ENCODE data around the gene METTL23. TPM values are rescaled to one million over a fixed set of nuclear protein-coding genes. Genes with fewer than 3 reads are reported as not detected.

METTL23 gene
- total RNA-seq, 1 donor from 2014 or later: 17.5 TPM

DNA sequence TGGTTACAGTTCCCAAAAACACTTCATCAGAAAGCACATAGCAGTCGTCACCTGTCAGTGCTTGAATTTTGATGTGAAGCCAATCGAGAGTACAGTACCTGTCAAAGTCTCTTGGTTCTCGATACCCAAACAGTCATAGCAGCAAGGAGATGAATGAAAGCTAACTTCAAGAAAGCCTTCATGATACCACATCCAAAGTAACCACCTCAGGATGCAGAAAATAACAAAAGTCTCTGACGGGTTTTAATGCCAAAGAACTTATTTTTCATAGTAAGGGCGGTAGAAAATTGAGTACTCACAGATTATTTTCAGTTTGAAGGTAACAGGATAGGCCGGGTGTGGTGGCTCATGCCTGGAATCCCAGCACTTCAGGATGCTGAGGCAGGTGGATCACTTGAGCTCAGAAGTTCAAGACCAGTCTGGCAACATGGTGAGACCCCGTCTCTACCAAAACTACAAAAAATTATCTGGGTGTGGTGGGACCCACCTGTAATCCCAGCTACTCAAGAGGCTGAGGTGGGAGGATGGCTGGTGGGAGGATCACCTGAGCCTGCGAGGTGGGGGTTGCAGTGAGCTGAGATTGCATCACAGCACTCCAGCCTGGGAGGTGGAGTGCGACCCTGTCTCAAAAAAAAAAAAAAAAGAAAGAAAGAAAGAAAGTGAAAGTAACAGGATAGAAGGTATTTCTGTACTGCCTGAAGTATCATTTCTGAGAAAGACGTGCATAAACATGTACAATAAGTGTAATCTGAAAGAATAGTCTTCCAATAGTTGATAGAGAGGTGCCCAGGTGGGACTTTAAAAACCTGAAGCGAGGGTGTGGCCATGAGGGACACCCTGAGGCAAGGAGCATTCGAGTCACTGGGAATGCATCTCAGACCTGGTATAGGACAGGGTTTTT, 26.7 kb downstream of the METTL23 start:
- DNase-seq (ENCODE audit: low spot score) (no peak), ATAC-seq (no peak)

DNA sequence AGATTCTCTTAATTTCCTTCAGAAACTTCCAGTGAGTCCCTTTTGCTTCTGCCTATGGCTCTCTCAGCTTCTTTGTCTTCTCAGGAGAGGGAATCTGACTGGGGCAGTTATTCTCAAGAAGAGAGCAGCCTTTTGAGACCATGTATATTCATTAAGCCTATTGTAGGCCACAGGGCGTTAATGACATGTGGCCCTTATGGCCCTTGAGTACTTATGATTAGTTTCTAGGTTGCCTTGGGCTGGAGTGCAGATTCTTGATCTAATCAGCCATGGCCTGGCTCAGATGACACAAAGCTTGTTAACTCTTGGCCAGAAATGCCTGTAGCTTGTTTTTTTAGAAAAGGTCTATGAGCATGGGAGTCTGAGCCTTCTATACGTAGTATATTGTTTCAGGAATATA, 28.6 kb downstream of the METTL23 start:
- DNase-seq (ENCODE audit: low spot score): no peak
- ATAC-seq: no peak

DNA sequence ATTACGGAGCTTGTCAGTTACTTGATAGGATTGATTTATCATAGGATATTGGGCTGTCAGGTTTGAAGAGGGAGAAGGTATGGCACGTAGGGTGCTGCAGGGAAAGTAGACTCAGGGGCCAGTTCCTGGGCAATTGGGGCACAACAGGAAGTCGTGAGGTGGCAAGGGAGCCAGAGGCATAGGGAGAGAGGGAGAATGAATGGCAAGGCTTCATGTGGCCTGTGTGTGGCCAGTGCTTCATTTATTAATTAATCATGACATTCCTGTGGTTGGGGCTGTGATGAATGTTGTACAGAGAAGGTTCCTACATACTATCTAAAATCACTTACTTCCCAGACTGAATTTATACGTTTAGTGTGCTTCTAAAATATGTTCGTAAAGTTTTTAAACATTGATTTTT, 30.6 kb downstream of the METTL23 start:
- ATAC-seq: no peak
- DNase-seq (ENCODE audit: low spot score): no peak

DNA sequence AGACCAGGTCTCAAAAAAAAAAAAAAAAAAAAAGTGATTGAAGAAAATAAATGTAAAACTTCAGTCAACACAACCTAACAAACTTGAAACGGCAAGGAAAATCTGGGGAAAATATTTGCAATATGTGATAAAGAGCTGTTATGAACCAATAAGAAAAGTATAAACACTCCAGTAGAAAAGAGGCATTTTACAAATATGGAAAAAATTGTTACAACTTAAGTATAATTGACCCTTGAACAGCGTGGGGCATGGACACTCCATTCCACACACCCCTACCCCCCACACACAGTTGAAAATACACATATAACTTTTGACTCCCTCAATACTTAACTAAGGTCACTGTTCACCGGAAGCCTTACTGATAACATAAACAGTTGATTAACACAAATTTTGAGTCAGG, 31.9 kb downstream of the METTL23 start:
- DNase-seq (ENCODE audit: low spot score) (no peak), ATAC-seq (no peak)

DNA sequence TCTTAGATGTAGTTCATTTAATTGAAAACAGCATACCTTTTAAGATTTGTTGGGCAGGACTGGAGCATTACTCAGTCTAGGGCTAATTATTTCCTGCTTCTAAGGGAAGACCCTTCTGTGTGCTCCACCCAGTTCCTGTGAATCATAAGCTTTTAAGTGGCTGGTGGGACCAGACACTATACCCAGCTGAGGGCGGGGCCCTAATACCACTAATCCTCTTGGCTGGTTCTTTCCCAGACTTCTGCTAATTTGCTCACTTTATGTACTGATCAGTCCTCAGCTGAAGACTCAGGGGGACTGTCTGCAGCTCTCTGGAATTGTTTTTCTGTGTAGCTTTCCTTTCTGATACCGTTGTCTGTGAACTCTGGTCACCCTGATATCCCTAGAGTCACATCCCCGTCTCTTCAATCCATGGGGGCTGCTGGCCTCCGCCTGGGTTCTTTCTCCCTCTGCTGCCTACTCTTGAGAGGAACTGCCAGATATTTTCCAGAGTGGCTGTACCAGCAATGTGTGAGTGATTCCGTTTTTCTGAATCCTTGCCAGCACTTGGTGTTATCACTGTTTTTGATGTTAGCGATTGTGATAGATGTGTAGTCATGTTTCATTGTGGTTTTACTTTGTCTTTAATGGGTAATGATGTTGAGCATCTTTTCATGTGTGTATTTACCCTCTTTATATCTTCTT, 46.3 kb downstream of the METTL23 start:
- ATAC-seq (no peak), DNase-seq (ENCODE audit: low spot score) (no peak)

DNA sequence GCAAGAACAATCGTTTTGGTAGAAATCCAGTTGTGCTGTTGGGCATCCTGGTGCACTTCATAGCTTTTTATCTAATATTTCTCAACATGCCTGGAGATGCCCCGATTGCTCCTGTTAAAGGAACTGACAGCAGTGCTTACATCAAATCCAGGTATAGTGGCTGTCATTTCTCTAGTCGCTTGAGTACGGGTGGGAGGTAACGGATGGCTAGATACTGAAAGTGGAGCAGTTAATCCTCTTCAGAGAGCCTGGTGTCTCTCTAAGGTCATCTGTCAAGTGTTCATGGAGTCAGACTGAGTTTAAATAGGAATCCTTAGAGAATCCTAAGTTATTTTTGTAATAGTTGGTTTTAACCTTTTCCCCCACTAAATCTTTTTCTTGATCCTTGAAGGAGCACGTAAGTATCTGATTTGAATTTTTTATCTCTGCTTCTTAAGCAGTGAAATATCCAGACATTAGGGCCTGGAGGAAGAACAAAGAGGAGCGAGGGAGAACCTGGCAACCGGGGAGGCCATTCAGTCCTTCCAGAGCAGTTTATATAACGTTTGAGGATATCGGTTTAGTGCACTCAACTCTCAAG, 48.5 kb downstream of the METTL23 start:
- ATAC-seq (no peak), DNase-seq (ENCODE audit: low spot score) (no peak)

DNA sequence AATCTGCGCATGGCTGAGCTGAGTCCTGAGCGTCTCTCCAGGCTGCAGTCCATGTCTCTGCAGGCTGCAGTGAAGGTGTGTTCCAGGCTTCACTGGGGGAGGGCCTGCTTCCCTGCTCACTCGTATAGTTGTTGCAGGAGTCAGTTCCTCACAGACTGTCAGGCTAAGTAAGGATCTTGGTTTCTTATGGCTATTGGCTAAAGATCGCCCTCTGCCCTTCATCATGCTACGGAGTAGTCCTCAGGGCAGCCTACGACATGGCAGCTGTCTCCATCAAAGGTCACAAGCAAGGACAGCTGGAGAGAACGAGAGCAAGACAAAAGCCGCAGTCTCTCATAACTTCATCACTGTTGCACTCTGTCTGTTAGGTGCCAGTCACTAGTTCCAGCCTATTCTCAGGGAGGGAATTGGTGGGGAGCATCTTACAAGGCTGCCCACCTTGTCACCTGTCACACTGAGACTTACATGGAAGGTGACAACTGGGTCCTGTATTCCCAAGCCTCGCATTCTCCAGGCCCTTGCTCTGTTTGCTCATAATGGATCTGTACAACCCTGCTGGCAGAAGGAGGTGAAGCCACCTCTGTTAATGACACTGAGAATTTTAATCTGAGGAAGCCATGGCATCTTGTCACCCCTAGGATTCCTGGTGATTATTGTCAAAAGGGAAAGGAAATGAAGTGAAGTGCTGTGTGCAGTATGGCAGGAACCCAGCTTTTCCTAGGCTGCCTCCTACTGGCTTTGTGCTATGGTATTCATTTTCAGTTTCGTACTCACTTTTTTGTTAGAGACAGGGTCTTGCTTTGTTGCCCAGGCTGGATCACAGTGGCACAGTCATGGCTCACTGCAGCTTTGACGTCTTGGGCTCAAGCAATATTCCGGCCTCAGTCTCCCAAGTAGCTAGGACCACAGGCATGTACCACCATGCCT, 54.7 kb downstream of the METTL23 start:
- ATAC-seq: no peak

DNA sequence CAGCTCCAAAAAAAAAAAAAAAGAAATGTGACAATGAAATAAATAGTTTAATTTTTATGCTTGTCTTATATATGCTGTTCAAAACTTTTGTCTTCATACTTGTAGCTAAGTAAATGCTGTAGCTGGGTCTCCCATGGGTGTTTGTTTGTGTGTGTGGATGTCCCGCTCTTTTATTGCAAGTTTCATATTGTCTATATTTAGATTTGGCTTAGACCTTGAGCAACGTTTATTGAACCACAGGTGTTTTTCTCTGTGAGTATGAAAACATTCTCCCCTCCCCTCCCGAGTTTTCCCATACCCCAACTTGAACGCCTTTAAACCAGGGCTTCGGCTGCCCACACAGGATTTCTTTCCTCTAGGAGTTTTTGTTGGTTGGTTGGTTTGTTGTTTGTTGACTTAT, 56.5 kb downstream of the METTL23 start:
- no peak for DNase-seq (ENCODE audit: low spot score)
- ATAC-seq: no peak

More for the DNA sequence above, 54.7 kb downstream of the METTL23 start:
- no peak for DNase-seq (ENCODE audit: low spot score)

Other genes starting within 250 kb of the METTL23 start
- gene RHBDF2, start 225.4 kb upstream of the METTL23 start, total RNA-seq: 8.9 TPM
- gene CYGB, start 189.1 kb upstream of the METTL23 start, total RNA-seq: 5.0 TPM
- gene PRCD, start 186.8 kb upstream of the METTL23 start, total RNA-seq: 0.15 TPM
- 4.0 TPM for gene ST6GALNAC2, start 141.0 kb upstream of the METTL23 start, total RNA-seq
- gene ST6GALNAC1, start 83.1 kb upstream of the METTL23 start, total RNA-seq: 0.75 TPM
- gene MXRA7, start 15.9 kb upstream of the METTL23 start, total RNA-seq: 9.3 TPM
- 11.3 TPM for gene JMJD6, start 233 bp upstream of the METTL23 start, total RNA-seq
- 78.1 TPM for gene SRSF2, start 10.5 kb downstream of the METTL23 start, total RNA-seq
- 13.4 TPM for gene MFSD11, start 11.3 kb downstream of the METTL23 start, total RNA-seq
- not detected for gene MGAT5B, start 141.6 kb downstream of the METTL23 start, total RNA-seq

Measured in left lobe of liver (tissue), 2 donors.